Measurements from ENCODE around the gene MORN3. TPM values are rescaled to one million over a fixed set of nuclear protein-coding genes. Genes with fewer than 3 reads are reported as not detected.

MORN3 gene
- total RNA-seq, 6 experiments from 2014 or later: 0.09 TPM; not detected in 5

DNA sequence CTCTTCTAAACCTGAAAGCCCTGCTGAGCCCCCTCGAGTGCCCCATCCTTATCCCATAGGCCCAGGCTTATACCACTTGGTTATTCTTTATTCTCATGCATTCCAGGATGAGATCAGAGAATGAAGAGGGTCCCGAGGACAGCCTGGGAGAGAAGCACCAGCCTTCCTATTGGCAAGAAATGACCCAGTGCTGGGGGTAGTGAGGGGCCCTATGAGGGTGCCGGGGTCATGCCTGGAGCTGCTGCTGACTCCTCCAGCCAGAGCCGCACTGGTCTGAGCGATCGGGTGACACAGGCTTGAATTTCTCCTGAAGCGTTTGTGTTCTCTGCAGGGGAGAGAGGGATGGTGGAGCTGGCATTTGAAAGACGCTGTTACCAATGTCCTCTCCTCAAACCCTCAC lies 18.1 kb downstream of the MORN3 start:
- H3K36me3 ChIP-seq: no peaks in the 10 kb centered on the region
- no peaks in the 10 kb centered on the region for H3K9me3 ChIP-seq
- 90% methylated on average over 4 of the region's 8 CpGs for WGBS (ENCODE audit: insufficient coverage, low coverage, low lambda C conversion rate, missing lambda C conversion rate)
- no peak overlapping the region for H3K4me3 ChIP-seq
- intact Hi-C loops (cut with DNase I): no loop called here
- TF ChIP-seq POLR2A (IDR thresholded peaks at IDR 0.05): no peak
- TF ChIP-seq, protein P1, sequence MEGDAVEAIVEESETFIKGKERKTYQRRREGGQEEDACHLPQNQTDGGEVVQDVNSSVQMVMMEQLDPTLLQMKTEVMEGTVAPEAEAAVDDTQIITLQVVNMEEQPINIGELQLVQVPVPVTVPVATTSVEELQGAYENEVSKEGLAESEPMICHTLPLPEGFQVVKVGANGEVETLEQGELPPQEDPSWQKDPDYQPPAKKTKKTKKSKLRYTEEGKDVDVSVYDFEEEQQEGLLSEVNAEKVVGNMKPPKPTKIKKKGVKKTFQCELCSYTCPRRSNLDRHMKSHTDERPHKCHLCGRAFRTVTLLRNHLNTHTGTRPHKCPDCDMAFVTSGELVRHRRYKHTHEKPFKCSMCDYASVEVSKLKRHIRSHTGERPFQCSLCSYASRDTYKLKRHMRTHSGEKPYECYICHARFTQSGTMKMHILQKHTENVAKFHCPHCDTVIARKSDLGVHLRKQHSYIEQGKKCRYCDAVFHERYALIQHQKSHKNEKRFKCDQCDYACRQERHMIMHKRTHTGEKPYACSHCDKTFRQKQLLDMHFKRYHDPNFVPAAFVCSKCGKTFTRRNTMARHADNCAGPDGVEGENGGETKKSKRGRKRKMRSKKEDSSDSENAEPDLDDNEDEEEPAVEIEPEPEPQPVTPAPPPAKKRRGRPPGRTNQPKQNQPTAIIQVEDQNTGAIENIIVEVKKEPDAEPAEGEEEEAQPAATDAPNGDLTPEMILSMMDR (IDR thresholded peaks at IDR 0.05): no peak
- ATAC-seq (no peak), DNase-seq (no peak)
- H3K4me1 ChIP-seq: no peaks in the 10 kb centered on the region
- no peak overlapping the region for H3K27ac ChIP-seq
- no peaks in the 10 kb centered on the region for H3K27me3 ChIP-seq

GRCh38 chr12:121649819-121650353 lies 19.6 kb downstream of the MORN3 start:
- H3K27me3 ChIP-seq: no peaks in the 10 kb centered on the region
- ATAC-seq (peak in 1 of 4 donors; percentile 14), DNase-seq (no peak)
- H3K9me3 ChIP-seq: no peaks in the 10 kb centered on the region
- 73% methylated on average over 2 of the region's 8 CpGs for WGBS (ENCODE audit: insufficient coverage, low coverage, low lambda C conversion rate, missing lambda C conversion rate)
- H3K36me3 ChIP-seq: no peaks in the 10 kb centered on the region
- no peak overlapping the region for H3K27ac ChIP-seq
- intact Hi-C loops (cut with DNase I): no loop called here
- TF ChIP-seq, protein P1 (IDR thresholded peaks at IDR 0.05): no peak
- TF ChIP-seq POLR2A (IDR thresholded peaks at IDR 0.05): no peak
- H3K4me1 ChIP-seq: no peaks in the 10 kb centered on the region
- H3K4me3 ChIP-seq: no peak overlapping the region

DNA sequence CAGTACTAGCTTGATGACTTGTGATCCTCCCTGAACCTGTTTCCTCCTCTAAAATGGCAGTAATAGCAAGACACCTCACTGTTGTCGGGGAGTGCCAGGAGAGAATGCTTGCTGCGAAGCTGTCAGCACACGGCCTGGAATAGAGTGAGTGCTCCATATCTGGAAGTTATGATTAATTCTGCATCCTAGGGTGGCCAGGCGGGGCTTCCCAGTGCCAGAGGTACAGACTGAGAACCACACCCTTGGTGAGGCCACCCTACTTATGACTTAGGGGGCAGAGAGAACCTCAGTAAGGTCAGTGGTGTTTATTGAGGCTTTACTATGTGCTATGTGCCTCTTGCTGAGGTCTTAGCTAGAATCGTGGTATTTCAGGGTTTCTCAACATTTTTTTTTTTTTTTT lies 20.1 kb downstream of the MORN3 start:
- no peak for TF ChIP-seq POLR2A (IDR thresholded peaks at IDR 0.05)
- TF ChIP-seq, protein P1 (IDR thresholded peaks at IDR 0.05): no peak
- H3K27me3 ChIP-seq: no peaks in the 10 kb centered on the region
- no peak for DNase-seq
- intact Hi-C loops (cut with DNase I): no loop called here
- no peak overlapping the region for H3K27ac ChIP-seq
- H3K4me1 ChIP-seq: no peaks in the 10 kb centered on the region
- WGBS (ENCODE audit: insufficient coverage, low coverage, low lambda C conversion rate, missing lambda C conversion rate): 93% methylated on average over 3 of the region's 5 CpGs
- no peak overlapping the region for H3K4me3 ChIP-seq
- ATAC-seq: no peak
- no peaks in the 10 kb centered on the region for H3K36me3 ChIP-seq
- H3K9me3 ChIP-seq: no peaks in the 10 kb centered on the region

- TF ChIP-seq POLR2A (IDR thresholded peaks at IDR 0.05): no peak
- no peaks in the 10 kb centered on the region for H3K4me1 ChIP-seq
- H3K27ac ChIP-seq: no peak overlapping the region
- no peaks in the 10 kb centered on the region for H3K27me3 ChIP-seq
- DNase-seq (no peak), ATAC-seq (no peak)
- WGBS (ENCODE audit: insufficient coverage, low coverage, low lambda C conversion rate, missing lambda C conversion rate): 85% methylated on average over 4 of the region's 11 CpGs
- H3K4me3 ChIP-seq: no peak overlapping the region
- intact Hi-C loops (cut with DNase I): no loop called here
- no peaks in the 10 kb centered on the region for H3K36me3 ChIP-seq
- no peaks in the 10 kb centered on the region for H3K9me3 ChIP-seq
Measured at GRCh38 chr12:121648458-121649028, 20.9 kb downstream of the MORN3 start.

GRCh38 chr12:121641343-121641630 lies 28.2 kb downstream of the MORN3 start:
- no peak for TF ChIP-seq POLR2A (IDR thresholded peaks at IDR 0.05)
- TF ChIP-seq, protein P1 (IDR thresholded peaks at IDR 0.05): no peak
- 92% methylated on average over 2 of the region's 18 CpGs for WGBS (ENCODE audit: insufficient coverage, low coverage, low lambda C conversion rate, missing lambda C conversion rate)
- intact Hi-C loops (cut with DNase I): no loop called here
- H3K9me3 ChIP-seq: no peaks in the 10 kb centered on the region
- ATAC-seq (no peak), DNase-seq (no peak)
- H3K4me1 ChIP-seq: peaks cover 0 to 7% (median 3%) of the 10 kb centered on the region in 4 donors
- no peaks in the 10 kb centered on the region for H3K27me3 ChIP-seq
- H3K36me3 ChIP-seq: peaks cover 0 to 6% (median 0%) of the 10 kb centered on the region in 4 donors
- no peak overlapping the region for H3K4me3 ChIP-seq
- no peak overlapping the region for H3K27ac ChIP-seq
